GM21786 (cell line): ENCODE results near the gene CALY.

Experiments
- ATAC-seq: cut with Tn5 transposase; IDR thresholded peaks from one replicate; pipeline ENCODE4 v1.9.1; 2021; ENCODE audit not compliant: unreplicated experiment

CALY gene

DNA sequence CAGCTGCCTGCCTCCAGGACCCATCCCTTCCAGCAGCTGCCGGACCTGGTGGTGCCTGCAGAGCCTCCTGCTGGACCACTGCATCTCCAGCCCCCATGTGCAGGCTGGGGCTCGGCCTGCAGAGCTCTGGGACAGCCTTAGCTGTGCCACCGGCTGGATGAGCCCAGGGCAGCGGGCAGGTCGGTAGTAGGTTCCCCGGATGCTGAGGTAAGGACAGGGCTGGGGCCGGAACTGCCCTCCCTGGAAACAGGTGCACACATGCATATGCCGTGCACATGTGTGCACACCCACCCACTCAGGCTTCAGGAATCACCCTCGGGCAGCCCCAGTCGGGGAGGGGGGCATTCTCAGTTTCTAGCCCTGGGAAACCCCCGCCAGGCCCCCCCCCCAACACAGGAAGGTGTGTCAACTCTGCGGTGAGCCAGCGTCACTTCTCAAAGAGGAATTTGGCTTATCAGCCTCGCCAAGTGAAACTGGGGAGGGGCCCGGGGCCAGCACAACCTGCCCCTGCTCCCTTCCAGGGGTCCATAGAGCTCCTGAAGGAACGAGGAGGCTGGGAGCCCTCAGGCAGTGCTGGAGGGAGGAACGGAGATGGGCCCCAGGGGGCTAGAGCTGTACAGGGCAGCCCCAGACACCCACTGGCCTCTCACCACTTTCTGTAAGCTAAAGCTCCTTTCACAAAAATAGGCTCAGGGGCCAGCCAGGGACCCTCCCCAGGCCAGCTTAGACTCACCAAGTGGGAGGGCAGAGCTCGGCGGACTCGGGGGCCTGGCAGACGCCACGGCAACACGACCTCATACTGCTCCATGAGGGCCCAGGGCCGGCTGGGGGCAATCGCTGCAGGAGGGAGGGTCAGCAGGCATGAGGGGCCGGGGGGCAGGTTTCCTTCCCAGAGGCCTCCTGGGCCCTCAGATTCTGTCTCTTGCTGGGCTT lies 61.7 kb downstream of the CALY start:
- ATAC-seq, result peak; percentile 56
